Measurements from ENCODE around the gene BRME1.

- TF ChIP-seq ZBTB17 (tag by site-specific recombination; IDR thresholded peaks at IDR 0.05) (no peak), ZNF747 (tag by site-specific recombination; IDR thresholded peaks at IDR 0.05) (no peak), ZNF362 (tag by site-specific recombination; IDR thresholded peaks at IDR 0.05) (no peak)
These were observed 30.1 kb downstream of the BRME1 start for GRCh38 chr19:13875824-13876223.

All from HEK293 (cell line).